Spleen (tissue), 11 donors: ENCODE data around the gene PLA2G6. TPM values are rescaled to one million over a fixed set of nuclear protein-coding genes. Genes with fewer than 3 reads are reported as not detected.

Experiments used
- DNase-seq: peaks from one replicate; pipeline ENCODE4 v3.0.0-alpha.2; 2020
- H3K27ac ChIP-seq, 8 donors: fragments of 200-600 bp; sonication (generic) in 7 of 8; 1 replicate in 4 of 8; 2 replicates in 4 of 8; pipeline versions ENCODE4 v1.5.0 to v1.8.0; 2016 to 2021; ENCODE audit warnings: inconsistent platforms in 4 of 8, mild to moderate bottlenecking in 4 of 8, moderate library complexity in 1 of 8
- H3K27me3 ChIP-seq, 7 donors: fragments of 200-600 bp; sonication (generic) in 6 of 7; replicated peaks in 1 of 7; 1 replicate in 4 of 7; 2 replicates in 3 of 7; pipeline versions ENCODE4 v1.5.0 to v1.8.0; 2016 to 2021; ENCODE audit warnings: inconsistent platforms in 3 of 7, mild to moderate bottlenecking in 1 of 7
- H3K36me3 ChIP-seq, 6 donors: fragments of 200-600 bp; sonication (generic) in 5 of 6; 1 replicate in 4 of 6; 2 replicates in 2 of 6; pipeline versions ENCODE4 v1.5.0 to v1.8.0; 2016 to 2021; ENCODE audit warnings: inconsistent platforms in 2 of 6
- H3K4me1 ChIP-seq, 6 donors: fragments of 200-600 bp; sonication (generic) in 5 of 6; 1 replicate in 3 of 6; 2 replicates in 3 of 6; pipeline versions ENCODE4 v1.5.0 to v1.8.0; 2016 to 2021; ENCODE audit warnings: inconsistent platforms in 3 of 6
- H3K4me3 ChIP-seq, 8 donors: fragments of 200-600 bp; sonication (generic) in 7 of 8; 1 replicate in 4 of 8; 2 replicates in 4 of 8; pipeline versions ENCODE4 v1.5.0 to v1.8.0; 2016 to 2021; ENCODE audit warnings: inconsistent platforms in 4 of 8, mild to moderate bottlenecking in 4 of 8, moderate library complexity in 2 of 8
- H3K9me3 ChIP-seq, 8 donors: fragments of 200-600 bp; sonication (generic) in 7 of 8; 1 replicate in 4 of 8; 2 replicates in 4 of 8; pipeline versions ENCODE4 v1.5.0 to v1.8.0; 2016 to 2021; ENCODE audit warnings: inconsistent platforms in 4 of 8
- CTCF ChIP-seq, 11 experiments: fragments of 200-600 bp in 7 of 11; fragments of 450-650 bp in 4 of 11; sonication (generic) in 4 of 11; IDR thresholded peaks in 8 of 11; conservative IDR thresholded peaks in 3 of 11; 1 replicate in 7 of 11; 2 replicates in 4 of 11; pipeline versions ENCODE4 v1.4.0 to v1.8.0; 2016 to 2021; ENCODE audit warnings: antibody characterized with exemption in 11 of 11, inconsistent platforms in 4 of 11, mild to moderate bottlenecking in 1 of 11
- POLR2A ChIP-seq, 3 donors: fragments of 450-650 bp; IDR thresholded peaks; one replicate each; pipeline ENCODE4 v1.5.1; 2017; ENCODE audit warnings: antibody characterized with exemption in 3 of 3, mild to moderate bottlenecking in 1 of 3
- POLR2AphosphoS5 ChIP-seq, 3 donors: sonication (generic); formaldehyde crosslinking; IDR thresholded peaks; one replicate each; pipeline ENCODE4 v1.5.1; 2017; ENCODE audit warnings: antibody characterized with exemption in 3 of 3
- WGBS, 5 donors: extraction: QIAGEN DNeasy Blood & Tissue Kit in 3 of 5; methylation state at CpG; one replicate each; pipeline versions ENCODE4 v1.1.5 to v1.1.7; 2013 to 2018; 5-methylcytosine and 5-hydroxymethylcytosine counted together
- intact Hi-C: fragments of 100-400 bp; cut with DNase I; formaldehyde crosslinking; loops from one replicate; pipeline ENCODE4 v1.15.0; 2023; ENCODE audit warnings: low total_unique reads
- polyA plus RNA-seq, 3 donors: library from polyadenylated mRNA; stranded (reverse); fragments of 200-250 nt; gene quantifications; one replicate each; pipeline ENCODE4 v1.2.1, GENCODE V29; 2013
- total RNA-seq, 7 donors: library from RNA; depleted of rRNA in 3 of 7; stranded (reverse); fragments of >200 nt in 3 of 7; fragmentation: NEBNext Ultra II Directional in 4 of 7; extraction: Animal tissue kit (Norgen Biotek cat#: 25700) in 4 of 7; gene quantifications; one replicate each; pipeline versions ENCODE4 v1.1.0 to v1.2.1, GENCODE V29; 2016 to 2021
- donor health status: healthy with polysubstance abuse.
- donor health status: DM: no; HTN: no; CAD: no; lungs with moderate emphysema.
- donor health status: DM: no; HTN: no; CAD: no.
- donor health status: Bipolar disorder and iron deficiency.
- donor health status: healthy.
- donor health status: DM: no; HTN: no; CAD: no.
- donor health status: DM: yes; HTN: yes; CAD: no.

The PLA2G6 gene
- total and polyA plus RNA-seq, 10 donors: 18.1 to 60.9 (median 55.8) TPM

- TF ChIP-seq POLR2AphosphoS5 (IDR thresholded peaks at IDR 0.05) (peak; percentile 33 to 53 (median 43)), CTCF (IDR thresholded peaks at IDR 0.05 in 8 of 11, conservative IDR thresholded peaks at IDR 0.05 in 3 of 11) (no peak), POLR2A (IDR thresholded peaks at IDR 0.05) (no peak)
- DNase-seq: no peak
- WGBS, 5 donors: 66 to 81% (median 78%) methylated on average over 11 to 14 of the region's 14 CpGs
- H3K27ac ChIP-seq: peak overlapping the region in 7 of 8 donors; percentile 50 to 80 (median 72)
- no peak overlapping the region for H3K4me3 ChIP-seq
- H3K27me3 ChIP-seq: no peaks in the 10 kb centered on the region
- intact Hi-C loops: loop anchor here (10.0 kb wide), 1 partner anchor 104 kb away; no protein-coding TSS in a partner anchor
- peaks cover 0 to 31% (median 20%) of the 10 kb centered on the region in 6 donors for H3K4me1 ChIP-seq
- H3K9me3 ChIP-seq: no peaks in the 10 kb centered on the region
- H3K36me3 ChIP-seq: peaks cover 2 to 95% (median 38%) of the 10 kb centered on the region in 6 donors
These were observed 47.5 kb upstream of the PLA2G6 start for GRCh38 chr22:38228873-38229740.

GRCh38 chr22:38228326-38228872, 46.8 kb upstream of the PLA2G6 start:
- H3K4me1 ChIP-seq: peaks cover 0 to 31% (median 20%) of the 10 kb centered on the region in 6 donors
- peak overlapping the region in 6 of 8 donors; percentile 50 to 80 (median 75) for H3K27ac ChIP-seq
- intact Hi-C loops: loop anchor here (10.0 kb wide), 1 partner anchor 104 kb away; no protein-coding TSS in a partner anchor
- TF ChIP-seq POLR2AphosphoS5 (IDR thresholded peaks at IDR 0.05) (no peak), CTCF (IDR thresholded peaks at IDR 0.05 in 8 of 11, conservative IDR thresholded peaks at IDR 0.05 in 3 of 11) (no peak), POLR2A (IDR thresholded peaks at IDR 0.05) (no peak)
- no peaks in the 10 kb centered on the region for H3K27me3 ChIP-seq
- peaks cover 2 to 95% (median 40%) of the 10 kb centered on the region in 6 donors for H3K36me3 ChIP-seq
- H3K9me3 ChIP-seq: no peaks in the 10 kb centered on the region
- 73 to 82% (median 76%) methylated on average over 2 to 3 of the region's 3 CpGs for WGBS, 5 donors
- DNase-seq: no peak
- no peak overlapping the region for H3K4me3 ChIP-seq

GRCh38 chr22:38226853-38227649, 45.4 kb upstream of the PLA2G6 start:
- H3K27ac ChIP-seq: peak overlapping the region in 1 of 8 donors; percentile 78
- no peak overlapping the region for H3K4me3 ChIP-seq
- 93 to 98% (median 94%) methylated on average over 20 to 25 of the region's 25 CpGs for WGBS, 5 donors
- intact Hi-C loops: loop anchor here (10.0 kb wide), 1 partner anchor 102 kb away; no protein-coding TSS in a partner anchor
- no peaks in the 10 kb centered on the region for H3K9me3 ChIP-seq
- TF ChIP-seq CTCF (IDR thresholded peaks at IDR 0.05 in 8 of 11, conservative IDR thresholded peaks at IDR 0.05 in 3 of 11): no peak
- TF ChIP-seq POLR2AphosphoS5 (IDR thresholded peaks at IDR 0.05): no peak
- TF ChIP-seq POLR2A (IDR thresholded peaks at IDR 0.05): no peak
- peaks cover 2 to 95% (median 39%) of the 10 kb centered on the region in 6 donors for H3K36me3 ChIP-seq
- peaks cover 0 to 31% (median 19%) of the 10 kb centered on the region in 6 donors for H3K4me1 ChIP-seq
- DNase-seq: no peak
- H3K27me3 ChIP-seq: no peaks in the 10 kb centered on the region
